Measurements from ENCODE around the gene ELF5. TPM values are rescaled to one million over a fixed set of nuclear protein-coding genes. Genes with fewer than 3 reads are reported as not detected.

ELF5 gene
- total and polyA plus RNA-seq, 10 of the 15 experiments (the other 5 are each of a cell fraction or from before 2014, with no cell fraction given) = not detected

GRCh38 chr11:34481307-34481706 lies 32.3 kb downstream of the ELF5 start:
- in situ Hi-C loops (cut with MboI) = loop anchor here (25.0 kb wide), 1 partner anchor 319 kb away; no protein-coding TSS in a partner anchor

More at GRCh38 chr11:34481307-34481706, 32.3 kb downstream of the ELF5 start:
- H3K4me2 ChIP-seq (ENCODE audit: control insufficient read depth, insufficient read depth) = no peak overlapping the region
- BruUV-seq (replicated peaks) = no TSS peak
- no peak for TF ChIP-seq LARP7 (IDR thresholded peaks at IDR 0.05)
- no peak for TF ChIP-seq ZBTB33 (IDR thresholded peaks at IDR 0.05)
- no peak for TF ChIP-seq WRNIP1 (IDR thresholded peaks at IDR 0.05; ENCODE audit: borderline replicate concordance, low read depth, low read length)
- no peak for TF ChIP-seq POU2F2 (IDR thresholded peaks at IDR 0.05; ENCODE audit: borderline replicate concordance, low read depth, low read length)
- TF ChIP-seq RB1 (IDR thresholded peaks at IDR 0.05; ENCODE audit: borderline replicate concordance) = no peak
- TF ChIP-seq IKZF1 (conservative IDR thresholded peaks at IDR 0.05) = no peak
- TF ChIP-seq SRF (IDR thresholded peaks at IDR 0.05; ENCODE audit: low read depth in 2 of 2, low read length in 2 of 2) = no peak
- no peak for TF ChIP-seq ZNF384 (IDR thresholded peaks at IDR 0.05; ENCODE audit: borderline replicate concordance, low read depth, low read length)
- H3K79me2 ChIP-seq (ENCODE audit: control insufficient read depth, insufficient read depth, low read length) = no peaks in the 10 kb centered on the region
- FAIRE-seq = no peak
- no peak overlapping the region for H3K27ac ChIP-seq (ENCODE audit: control insufficient read depth, insufficient read depth)
- CTCF ChIA-PET = interaction anchor here (1.1 to 5.5 kb wide), 6 partner anchors 11 to 120 kb away, joined by 3 to 24 read pairs (median 4); no protein-coding TSS in a partner anchor
- no peaks in the 10 kb centered on the region for H4K20me1 ChIP-seq (ENCODE audit: control insufficient read depth, insufficient read depth)
- no peak overlapping the region for H3K9ac ChIP-seq (ENCODE audit: control insufficient read depth, insufficient read depth, low read length)
- no peaks in the 10 kb centered on the region for H3K4me1 ChIP-seq (ENCODE audit: control insufficient read depth, insufficient read depth, low read length)
- H3K9me3 ChIP-seq (replicated peaks; ENCODE audit: control insufficient read depth, insufficient read depth, low read length) = no peaks in the 10 kb centered on the region
- DNase-seq (ENCODE audit: low read depth, low spot score) = no peak
- H2AFZ ChIP-seq (ENCODE audit: control insufficient read depth, low read depth, low read length) = no peak overlapping the region
- SMC1A ChIA-PET (ENCODE audit: uncharacterized antibody, unreplicated experiment) = interaction anchor here (1.0 to 1.7 kb wide), 3 partner anchors 11 to 18 kb away, joined by 3 to 5 read pairs (median 3); no protein-coding TSS in a partner anchor
- intact Hi-C loops (cut with micrococcal nuclease; ENCODE audit: unreplicated experiment) = no loop called here
- WGBS (ENCODE audit: insufficient coverage, insufficient replicate concordance, low lambda C conversion rate, missing lambda C conversion rate) = 29% methylated on average over 3 of the region's 3 CpGs
- POLR2A ChIA-PET = no interaction called here
- H3K4me3 ChIP-seq = no peak overlapping the region
- no peaks in the 10 kb centered on the region for H3K27me3 ChIP-seq (replicated peaks in 1 of 2; ENCODE audit: control insufficient read depth in 2 of 2, insufficient read depth in 2 of 2, low read length in 1 of 2)
- ATAC-seq = no peak
- no peaks in the 10 kb centered on the region for H3K36me3 ChIP-seq (ENCODE audit: control insufficient read depth in 2 of 2, insufficient read depth in 2 of 2, low read length in 1 of 2)
- RAD21 ChIA-PET (ENCODE audit: unreplicated experiment) = interaction anchor here (1.2 kb wide), 1 partner anchor 10 kb away, joined by 3 read pairs; no protein-coding TSS in a partner anchor
